Endodermal cell (in vitro differentiated cells): ENCODE results near the gene DBNL. TPM values are rescaled to one million over a fixed set of nuclear protein-coding genes. Genes with fewer than 3 reads are reported as not detected.

Experiments
- DNase-seq: peaks from one replicate; pipeline ENCODE4 v3.0.0-alpha.2; 2017
- H3K27ac ChIP-seq: 2 replicates; pipeline ENCODE4 v1.5.1; 2013; ENCODE audit warnings: mild to moderate bottlenecking, low read depth, low read length, moderate library complexity
- H3K27me3 ChIP-seq: 2 replicates; pipeline ENCODE4 v1.6.1; 2013; ENCODE audit warnings: mild to moderate bottlenecking, low read length, moderate library complexity; ENCODE audit not compliant: insufficient read depth, control insufficient read depth, poor library complexity, severe bottlenecking
- H3K36me3 ChIP-seq: 2 replicates; pipeline ENCODE4 v1.7.0; 2013; ENCODE audit warnings: mild to moderate bottlenecking, low read length, moderate library complexity; ENCODE audit not compliant: control insufficient read depth, insufficient read depth
- H3K4me1 ChIP-seq: one replicate; pipeline ENCODE4 v1.7.0; 2013; ENCODE audit warnings: low read length; ENCODE audit not compliant: control insufficient read depth, insufficient read depth
- H3K4me3 ChIP-seq: 2 replicates; pipeline ENCODE4 v1.5.1; 2013; ENCODE audit warnings: mild to moderate bottlenecking, low read length, moderate library complexity
- H3K9ac ChIP-seq: 2 replicates; pipeline ENCODE4 v1.6.1; 2013; ENCODE audit warnings: mild to moderate bottlenecking, low read length, moderate library complexity; ENCODE audit not compliant: poor library complexity, severe bottlenecking; ENCODE audit errors: extremely low read depth
- H3K9me3 ChIP-seq: 2 replicates; pipeline ENCODE4 v1.6.1; 2013; ENCODE audit warnings: mild to moderate bottlenecking, low read length, moderate library complexity; ENCODE audit not compliant: control insufficient read depth
- H3K27ac Mint-ChIP-seq: 2 replicates; pipeline ENCODE4 v1.8.0; 2020; ENCODE audit warnings: mixed read lengths
- H3K27me3 Mint-ChIP-seq: 2 replicates; pipeline ENCODE4 v1.8.0; 2021; ENCODE audit warnings: mild to moderate bottlenecking, mixed read lengths; ENCODE audit not compliant: insufficient read depth
- H3K36me3 Mint-ChIP-seq: 2 replicates; pipeline ENCODE4 v1.8.0; 2020; ENCODE audit warnings: low read depth, mixed read lengths
- H3K4me1 Mint-ChIP-seq: 2 replicates; pipeline ENCODE4 v1.8.0; 2020; ENCODE audit warnings: mixed read lengths
- H3K4me3 Mint-ChIP-seq: 2 replicates; pipeline ENCODE4 v1.8.0; 2020; ENCODE audit warnings: mild to moderate bottlenecking, moderate library complexity, mixed read lengths
- H3K9me3 Mint-ChIP-seq: 2 replicates; pipeline ENCODE4 v1.8.0; 2020; ENCODE audit warnings: mild to moderate bottlenecking, mixed read lengths
- WGBS, 2 experiments: methylation state at CpG; one replicate each; pipeline versions ENCODE4 v1.1.5 to v1.1.7; 2013; ENCODE audit warnings: missing lambda C conversion rate in 2 of 2, mixed read lengths in 1 of 2; ENCODE audit not compliant: insufficient coverage in 1 of 2, insufficient read length in 1 of 2; 5-methylcytosine and 5-hydroxymethylcytosine counted together
- total RNA-seq, 2 donors: library from RNA; stranded (reverse); fragmentation: NEBNext Ultra II Directional in 1 of 2; extraction: Animal tissue kit (Norgen Biotek cat#: 25700) in 1 of 2; gene quantifications; 2 replicates in 1 of 2; 3 replicates in 1 of 2; pipeline ENCODE4 v1.2.1, GENCODE V29; 2021
- TF ChIP-seq, protein P1 (sequence below): fragments of 200-600 bp; sonication (generic); conservative IDR thresholded peaks from 2 replicates; pipeline ENCODE4 v1.5.0; 2021; ENCODE audit warnings: antibody characterized with exemption, mild to moderate bottlenecking

Gene DBNL
- total RNA-seq, 2 donors from 2014 or later = 47.0 to 50.9 TPM

DNA sequence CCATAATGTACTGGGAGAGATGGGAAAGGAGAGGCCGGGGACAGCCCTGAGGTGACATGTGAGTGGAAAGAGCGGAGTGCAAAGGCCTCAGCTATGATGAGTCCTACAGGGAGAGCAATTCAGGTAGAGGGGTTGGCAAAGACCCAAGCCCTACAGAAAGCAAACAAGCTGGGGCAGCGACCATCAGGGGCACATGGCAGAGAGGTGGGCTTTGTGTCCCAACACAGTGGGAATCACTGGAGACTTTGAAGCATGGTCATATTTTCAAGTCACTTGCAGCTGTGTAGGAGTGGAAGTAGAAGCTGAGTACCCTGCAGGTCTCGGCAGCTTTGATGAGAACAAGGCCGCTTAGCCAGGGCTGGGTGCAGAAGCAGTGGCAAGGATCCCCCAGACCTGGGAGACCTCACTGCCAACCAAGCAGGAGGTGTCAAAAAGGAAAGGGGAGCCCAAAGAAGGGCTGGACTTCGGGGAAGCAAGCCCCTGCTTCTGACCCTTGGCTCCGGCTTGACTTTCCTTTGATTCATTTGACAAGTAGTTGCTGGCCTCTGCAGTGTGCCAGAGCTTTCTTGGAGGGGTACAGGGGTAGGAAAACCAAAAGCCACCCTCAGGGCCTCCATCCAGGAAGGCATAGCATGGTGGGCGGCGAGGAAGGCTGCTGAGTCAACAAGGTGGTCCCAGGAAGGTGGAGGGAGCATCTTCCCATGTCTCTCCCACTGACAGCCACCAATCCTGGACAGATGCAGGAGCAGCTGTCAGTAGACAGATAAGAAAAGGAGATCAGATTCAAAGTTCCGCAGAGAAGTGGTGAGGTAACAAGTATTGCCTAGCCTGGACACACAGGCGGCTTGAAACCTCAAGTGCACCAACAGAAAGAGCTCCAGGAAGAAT, 22.8 kb downstream of the DBNL start:
- Mint-ChIP-seq H3K4me3 (no peak overlapping the region), H3K27ac (no peak overlapping the region)
- 90 to 100% methylated on average over 7 to 11 of the region's 11 CpGs for WGBS, 2 experiments

DNA sequence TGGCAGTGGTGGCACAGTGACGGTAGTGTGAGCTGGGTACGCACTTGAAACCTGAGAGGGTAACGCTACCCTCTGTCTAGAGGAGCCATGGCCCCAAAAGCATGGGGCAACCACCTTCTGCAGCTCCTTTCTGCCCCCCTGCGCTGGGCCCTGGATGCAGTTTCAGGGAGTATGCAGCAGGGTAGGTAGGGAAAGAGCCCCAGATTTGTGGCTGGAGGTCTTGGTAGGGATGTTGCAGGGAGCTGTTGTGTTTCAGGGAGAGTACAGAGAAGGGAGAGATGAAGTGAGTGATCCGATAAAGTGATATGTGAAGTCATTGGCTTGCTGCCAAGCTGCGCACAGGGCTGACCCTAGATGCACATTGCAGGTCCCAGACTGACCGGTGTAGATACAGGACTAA, 23.6 kb downstream of the DBNL start:
- Histone ChIP-seq H3K27ac (no peak overlapping the region), H3K27me3 (peaks cover 10% of the 10 kb centered on the region), H3K4me3 (no peak overlapping the region), H3K9ac (no peak overlapping the region), H3K9me3 (no peaks in the 10 kb centered on the region), H3K36me3 (peaks cover 9% of the 10 kb centered on the region), H3K4me1 (peaks cover 10% of the 10 kb centered on the region)
- TF ChIP-seq, protein P1, sequence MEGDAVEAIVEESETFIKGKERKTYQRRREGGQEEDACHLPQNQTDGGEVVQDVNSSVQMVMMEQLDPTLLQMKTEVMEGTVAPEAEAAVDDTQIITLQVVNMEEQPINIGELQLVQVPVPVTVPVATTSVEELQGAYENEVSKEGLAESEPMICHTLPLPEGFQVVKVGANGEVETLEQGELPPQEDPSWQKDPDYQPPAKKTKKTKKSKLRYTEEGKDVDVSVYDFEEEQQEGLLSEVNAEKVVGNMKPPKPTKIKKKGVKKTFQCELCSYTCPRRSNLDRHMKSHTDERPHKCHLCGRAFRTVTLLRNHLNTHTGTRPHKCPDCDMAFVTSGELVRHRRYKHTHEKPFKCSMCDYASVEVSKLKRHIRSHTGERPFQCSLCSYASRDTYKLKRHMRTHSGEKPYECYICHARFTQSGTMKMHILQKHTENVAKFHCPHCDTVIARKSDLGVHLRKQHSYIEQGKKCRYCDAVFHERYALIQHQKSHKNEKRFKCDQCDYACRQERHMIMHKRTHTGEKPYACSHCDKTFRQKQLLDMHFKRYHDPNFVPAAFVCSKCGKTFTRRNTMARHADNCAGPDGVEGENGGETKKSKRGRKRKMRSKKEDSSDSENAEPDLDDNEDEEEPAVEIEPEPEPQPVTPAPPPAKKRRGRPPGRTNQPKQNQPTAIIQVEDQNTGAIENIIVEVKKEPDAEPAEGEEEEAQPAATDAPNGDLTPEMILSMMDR = no peak
- no peak for DNase-seq
- no peak overlapping the region for H3K27ac Mint-ChIP-seq
- no peak overlapping the region for H3K4me3 Mint-ChIP-seq
- H3K27me3 Mint-ChIP-seq = peaks cover 23% of the 10 kb centered on the region
- WGBS, 2 experiments = 87 to 90% methylated on average over 4 to 7 of the region's 7 CpGs
- H3K36me3 Mint-ChIP-seq = peaks cover 8% of the 10 kb centered on the region
- H3K4me1 Mint-ChIP-seq = peaks cover 3% of the 10 kb centered on the region
- no peaks in the 10 kb centered on the region for H3K9me3 Mint-ChIP-seq

More for the DNA sequence above, 22.8 kb downstream of the DBNL start:
- Histone ChIP-seq H3K27ac (no peak overlapping the region), H3K9ac (no peak overlapping the region), H3K4me1 (peaks cover 10% of the 10 kb centered on the region), H3K9me3 (no peaks in the 10 kb centered on the region), H3K4me3 (no peak overlapping the region), H3K27me3 (peaks cover 10% of the 10 kb centered on the region), H3K36me3 (peaks cover 3% of the 10 kb centered on the region)
- no peak for DNase-seq
- peaks cover 23% of the 10 kb centered on the region for H3K27me3 Mint-ChIP-seq
- no peaks in the 10 kb centered on the region for H3K9me3 Mint-ChIP-seq
- H3K36me3 Mint-ChIP-seq = peaks cover 4% of the 10 kb centered on the region
- peaks cover 3% of the 10 kb centered on the region for H3K4me1 Mint-ChIP-seq
- TF ChIP-seq, protein P1 = no peak

DNA sequence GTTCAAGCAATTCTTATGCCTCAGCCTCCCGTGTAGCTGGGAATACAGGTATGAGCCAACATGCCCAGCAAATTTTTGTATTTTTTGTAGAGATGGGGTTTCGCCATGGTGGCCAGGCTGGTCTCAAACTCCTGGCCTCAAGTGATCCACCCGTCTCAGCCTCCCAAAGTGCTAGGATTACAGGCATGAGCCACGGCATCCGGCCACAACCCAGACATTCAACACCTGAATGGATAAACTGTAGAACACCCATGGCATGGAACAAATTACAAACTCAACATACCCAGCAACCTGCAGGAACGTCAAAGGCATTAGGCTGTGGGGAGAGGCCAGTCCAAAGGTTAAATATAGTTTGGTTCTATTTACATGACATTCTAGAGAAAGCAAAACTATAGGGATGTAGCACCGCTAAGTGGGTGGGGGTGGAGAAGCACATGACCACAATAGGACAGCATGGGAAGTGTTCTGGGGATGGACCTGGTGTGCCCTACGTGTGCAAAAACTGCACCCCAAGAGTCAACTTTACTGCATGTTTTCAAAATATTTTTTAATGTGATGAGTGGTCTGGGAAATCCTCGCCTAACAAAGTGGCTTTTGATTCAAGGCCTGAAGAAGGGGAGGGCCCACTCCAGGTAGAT, 27.3 kb downstream of the DBNL start:
- H3K36me3 ChIP-seq = peaks cover 13% of the 10 kb centered on the region
- Mint-ChIP-seq H3K4me3 (no peak overlapping the region), H3K9me3 (no peaks in the 10 kb centered on the region), H3K36me3 (peaks cover 24% of the 10 kb centered on the region), H3K4me1 (no peaks in the 10 kb centered on the region), H3K27me3 (peaks cover 20% of the 10 kb centered on the region), H3K27ac (no peak overlapping the region)
- peaks cover 10% of the 10 kb centered on the region for H3K27me3 ChIP-seq
- TF ChIP-seq, protein P1 = no peak
- 89 to 92% methylated on average over 4 to 9 of the region's 9 CpGs for WGBS, 2 experiments
- no peak for DNase-seq
- H3K4me3 ChIP-seq = no peak overlapping the region
- H3K9ac ChIP-seq = no peak overlapping the region
- no peak overlapping the region for H3K27ac ChIP-seq
- H3K9me3 ChIP-seq = no peaks in the 10 kb centered on the region
- no peaks in the 10 kb centered on the region for H3K4me1 ChIP-seq
